OCI-LY1 (cell line): ENCODE measurements around the gene GHITM.

ENCODE experiments used
- H2AFZ ChIP-seq: fragments of 200-600 bp; sonication (generic), shearing (Covaris generic); 2 replicates; pipeline ENCODE4 v1.6.0; 2014; ENCODE audit warnings: antibody characterized with exemption, mild to moderate bottlenecking, low read length
- H3F3A ChIP-seq: fragments of 200-600 bp; sonication (generic), shearing (Covaris generic); 2 replicates; pipeline ENCODE4 v1.6.0; 2014; ENCODE audit warnings: mild to moderate bottlenecking, antibody characterized with exemption, low read length, moderate library complexity; ENCODE audit not compliant: insufficient read depth
- H3K27ac ChIP-seq: fragments of 200-600 bp; sonication (generic); 2 replicates; pipeline ENCODE4 v1.5.1; 2014; ENCODE audit warnings: low read length, mixed run types, mild to moderate bottlenecking, low read depth; ENCODE audit not compliant: poor library complexity, severe bottlenecking
- H3K27me3 ChIP-seq: fragments of 200-600 bp; sonication (generic); 2 replicates; pipeline ENCODE4 v1.6.0; 2014; ENCODE audit warnings: antibody characterized with exemption, mild to moderate bottlenecking, low read length, moderate library complexity; ENCODE audit not compliant: insufficient read depth
- H3K36me3 ChIP-seq: fragments of 200-600 bp; sonication (generic); 2 replicates; pipeline ENCODE4 v1.6.1; 2014; ENCODE audit warnings: mild to moderate bottlenecking, antibody characterized with exemption, low read length, moderate library complexity, mixed read lengths; ENCODE audit not compliant: insufficient read depth
- H3K4me1 ChIP-seq: fragments of 200-600 bp; sonication (generic); 2 replicates; pipeline ENCODE4 v1.5.1; 2014; ENCODE audit warnings: mild to moderate bottlenecking, low read length, moderate library complexity; ENCODE audit not compliant: insufficient read depth, severe bottlenecking
- H3K4me2 ChIP-seq: fragments of 200-600 bp; sonication (generic), shearing (Covaris generic); 2 replicates; pipeline ENCODE4 v1.6.1; 2014; ENCODE audit warnings: low read length
- H3K4me3 ChIP-seq: fragments of 200-600 bp; sonication (generic); 2 replicates; pipeline ENCODE4 v1.5.1; 2014; ENCODE audit warnings: low read length, low read depth, mild to moderate bottlenecking, mixed read lengths; ENCODE audit not compliant: poor library complexity, severe bottlenecking
- H3K79me2 ChIP-seq: fragments of 200-600 bp; shearing (Covaris generic); 2 replicates; pipeline ENCODE4 v1.6.1; 2016; ENCODE audit warnings: mixed run types, low read length, mixed read lengths; ENCODE audit not compliant: insufficient read depth
- H3K9ac ChIP-seq: fragments of 200-600 bp; sonication (generic), shearing (Covaris generic); 2 replicates; pipeline ENCODE4 v1.6.1; 2014; ENCODE audit warnings: mild to moderate bottlenecking, low read length, mixed read lengths
- H3K9me2 ChIP-seq: fragments of 200-600 bp; sonication (generic), shearing (Covaris generic); 2 replicates; pipeline ENCODE4 v1.6.1; 2014; ENCODE audit warnings: low read depth, mild to moderate bottlenecking, low read length, mixed read lengths
- H3K9me3 ChIP-seq: fragments of 200-600 bp; shearing (Covaris generic); 2 replicates; pipeline ENCODE4 v1.6.1; 2014; ENCODE audit warnings: low read length, mixed read lengths
- H4K20me1 ChIP-seq: fragments of 200-600 bp; sonication (generic), shearing (Covaris generic); 2 replicates; pipeline ENCODE4 v1.6.0; 2016; ENCODE audit warnings: mild to moderate bottlenecking, low read length; ENCODE audit not compliant: insufficient read depth
- EZH2 ChIP-seq: fragments of 200-600 bp; sonication (generic), shearing (Covaris generic); IDR thresholded peaks from 2 replicates; pipeline ENCODE4 v1.8.0; 2017; ENCODE audit warnings: borderline replicate concordance, mixed run types, mild to moderate bottlenecking, antibody characterized with exemption, low read length, moderate library complexity, mixed read lengths
- TF ChIP-seq, protein P1 (sequence below): fragments of 200-600 bp; sonication (generic), shearing (Covaris generic); IDR thresholded peaks from 2 replicates; pipeline ENCODE4 v1.5.1; 2017; ENCODE audit warnings: mild to moderate bottlenecking, antibody characterized with exemption, low read length, moderate library complexity, mixed read lengths

The GHITM gene

DNA sequence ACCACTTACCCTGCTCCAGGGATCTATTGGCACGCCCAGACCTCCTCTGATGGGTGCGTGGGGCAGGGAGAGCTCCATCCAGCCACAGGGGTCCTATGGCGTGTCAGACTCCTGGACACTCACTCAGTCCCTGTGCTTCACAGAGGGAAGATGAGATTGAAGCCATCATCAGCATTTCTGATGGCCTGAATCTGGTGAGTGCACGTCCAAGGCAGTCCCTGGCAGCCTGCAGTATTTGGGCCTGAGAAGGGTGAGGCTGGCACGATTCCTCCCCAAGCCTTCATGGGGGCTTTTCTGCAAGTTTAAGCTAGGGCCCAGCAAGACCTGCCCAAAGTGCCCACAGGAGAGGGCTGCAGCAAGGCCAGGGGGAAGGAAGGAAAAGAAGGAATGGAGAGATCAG is 58.3 kb downstream of the GHITM start:
- Histone ChIP-seq H4K20me1 (no peaks in the 10 kb centered on the region), H3K27ac (no peak overlapping the region), H3K9me2 (no peaks in the 10 kb centered on the region), H3K9ac (no peak overlapping the region), H3K4me3 (no peak overlapping the region), H3K79me2 (no peaks in the 10 kb centered on the region), H3K4me2 (no peak overlapping the region), H3K9me3 (no peaks in the 10 kb centered on the region), H3K4me1 (peaks cover 6% of the 10 kb centered on the region), H3K27me3 (0 out of 2 replicates have a peak, but pooled peaks cover 10% of the 10 kb centered on the region), H2AFZ (no peak overlapping the region), H3K36me3 (no peaks in the 10 kb centered on the region), H3F3A (no peaks in the 10 kb centered on the region)
- TF ChIP-seq EZH2 = no peak

DNA sequence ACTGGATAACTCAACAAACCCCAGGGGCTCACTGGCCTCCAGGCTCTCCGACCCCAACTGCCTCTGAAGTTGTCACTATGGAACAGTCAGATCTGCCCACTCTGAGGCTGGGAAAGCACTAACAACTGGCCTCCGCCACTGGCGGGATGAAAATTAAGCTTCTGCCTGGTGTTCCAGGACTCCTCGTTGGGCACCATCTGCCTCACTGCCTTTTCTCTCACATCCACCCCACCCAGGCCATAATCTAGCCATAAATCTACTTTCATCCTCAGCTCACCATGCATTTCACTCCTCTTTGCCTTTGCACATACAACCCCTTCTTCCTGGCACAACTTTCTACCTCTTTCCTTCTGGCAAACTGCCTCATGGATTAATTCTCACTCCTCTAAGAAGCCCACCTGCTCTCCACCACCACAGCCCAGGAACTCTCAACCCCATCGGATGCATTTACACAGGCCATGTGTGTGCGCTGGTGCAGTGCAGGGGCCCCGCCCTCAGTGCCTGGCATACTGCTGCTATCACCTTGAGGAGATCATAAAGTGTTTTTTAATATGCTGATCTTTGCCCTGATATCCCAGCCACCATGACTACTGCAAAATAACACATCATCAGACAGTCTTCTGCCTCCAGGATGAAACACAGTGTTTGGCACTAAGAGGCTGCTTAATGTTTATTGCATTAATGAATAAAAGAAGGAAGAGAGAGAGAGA is 59.1 kb downstream of the GHITM start:
- no peak overlapping the region for H3K4me2 ChIP-seq
- no peak overlapping the region for H3K4me3 ChIP-seq
- no peak overlapping the region for H3K27ac ChIP-seq
- H4K20me1 ChIP-seq = no peaks in the 10 kb centered on the region
- H3K9me3 ChIP-seq = no peaks in the 10 kb centered on the region
- H3K9me2 ChIP-seq = no peaks in the 10 kb centered on the region
- no peaks in the 10 kb centered on the region for H3K79me2 ChIP-seq
- 0 out of 2 replicates have a peak, but pooled peaks cover 10% of the 10 kb centered on the region for H3K27me3 ChIP-seq
- peaks cover 6% of the 10 kb centered on the region for H3K4me1 ChIP-seq
- H2AFZ ChIP-seq = no peak overlapping the region
- no peak overlapping the region for H3K9ac ChIP-seq
- TF ChIP-seq, protein P1, sequence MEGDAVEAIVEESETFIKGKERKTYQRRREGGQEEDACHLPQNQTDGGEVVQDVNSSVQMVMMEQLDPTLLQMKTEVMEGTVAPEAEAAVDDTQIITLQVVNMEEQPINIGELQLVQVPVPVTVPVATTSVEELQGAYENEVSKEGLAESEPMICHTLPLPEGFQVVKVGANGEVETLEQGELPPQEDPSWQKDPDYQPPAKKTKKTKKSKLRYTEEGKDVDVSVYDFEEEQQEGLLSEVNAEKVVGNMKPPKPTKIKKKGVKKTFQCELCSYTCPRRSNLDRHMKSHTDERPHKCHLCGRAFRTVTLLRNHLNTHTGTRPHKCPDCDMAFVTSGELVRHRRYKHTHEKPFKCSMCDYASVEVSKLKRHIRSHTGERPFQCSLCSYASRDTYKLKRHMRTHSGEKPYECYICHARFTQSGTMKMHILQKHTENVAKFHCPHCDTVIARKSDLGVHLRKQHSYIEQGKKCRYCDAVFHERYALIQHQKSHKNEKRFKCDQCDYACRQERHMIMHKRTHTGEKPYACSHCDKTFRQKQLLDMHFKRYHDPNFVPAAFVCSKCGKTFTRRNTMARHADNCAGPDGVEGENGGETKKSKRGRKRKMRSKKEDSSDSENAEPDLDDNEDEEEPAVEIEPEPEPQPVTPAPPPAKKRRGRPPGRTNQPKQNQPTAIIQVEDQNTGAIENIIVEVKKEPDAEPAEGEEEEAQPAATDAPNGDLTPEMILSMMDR = no peak
- no peak for TF ChIP-seq EZH2
- no peaks in the 10 kb centered on the region for H3K36me3 ChIP-seq
- H3F3A ChIP-seq = no peaks in the 10 kb centered on the region

DNA sequence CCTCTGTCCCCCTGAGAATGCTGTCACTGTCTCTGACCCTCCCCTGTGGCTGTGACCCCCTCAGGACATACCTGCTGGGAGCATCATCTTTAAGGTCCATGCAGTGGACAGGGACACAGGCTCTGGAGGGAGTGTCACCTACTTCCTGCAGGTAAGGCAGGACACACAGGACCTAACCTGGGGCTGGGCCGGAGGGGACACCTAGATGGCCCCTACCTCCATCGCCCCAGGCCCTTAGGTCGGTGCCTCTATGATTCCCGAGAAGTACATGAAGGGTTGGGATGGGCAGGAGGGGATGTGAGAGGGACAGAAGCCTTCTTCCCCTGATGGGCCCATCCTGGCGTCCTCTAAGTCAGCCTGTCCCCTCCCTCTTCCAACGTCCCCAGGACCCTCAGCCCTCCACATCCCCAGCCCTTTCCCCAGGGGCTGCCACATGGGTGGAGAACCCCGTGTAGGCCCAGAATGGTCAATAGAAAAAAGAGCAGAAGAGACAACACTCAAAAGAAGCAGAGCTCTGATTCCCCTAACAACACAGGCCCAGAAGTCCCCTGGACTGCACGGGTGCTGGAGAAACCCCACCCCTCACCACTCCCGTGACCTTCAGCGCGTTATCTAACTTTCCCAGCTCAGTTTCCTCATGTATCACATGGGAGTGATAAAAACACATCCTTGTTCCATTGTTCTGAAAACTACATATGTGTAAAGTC is 61.4 kb downstream of the GHITM start:
- H3K9me2 ChIP-seq = no peaks in the 10 kb centered on the region
- no peaks in the 10 kb centered on the region for H3F3A ChIP-seq
- no peak for TF ChIP-seq EZH2
- TF ChIP-seq, protein P1 = no peak
- H3K27ac ChIP-seq = no peak overlapping the region
- no peak overlapping the region for H3K4me2 ChIP-seq
- H3K4me3 ChIP-seq = no peak overlapping the region
- no peaks in the 10 kb centered on the region for H3K36me3 ChIP-seq
- H2AFZ ChIP-seq = no peak overlapping the region
- no peak overlapping the region for H3K9ac ChIP-seq
- no peaks in the 10 kb centered on the region for H3K9me3 ChIP-seq
- no peaks in the 10 kb centered on the region for H3K79me2 ChIP-seq
- H3K27me3 ChIP-seq = 0 out of 2 replicates have a peak, but pooled peaks cover 4% of the 10 kb centered on the region
- H3K4me1 ChIP-seq = no peaks in the 10 kb centered on the region
- H4K20me1 ChIP-seq = no peaks in the 10 kb centered on the region

DNA sequence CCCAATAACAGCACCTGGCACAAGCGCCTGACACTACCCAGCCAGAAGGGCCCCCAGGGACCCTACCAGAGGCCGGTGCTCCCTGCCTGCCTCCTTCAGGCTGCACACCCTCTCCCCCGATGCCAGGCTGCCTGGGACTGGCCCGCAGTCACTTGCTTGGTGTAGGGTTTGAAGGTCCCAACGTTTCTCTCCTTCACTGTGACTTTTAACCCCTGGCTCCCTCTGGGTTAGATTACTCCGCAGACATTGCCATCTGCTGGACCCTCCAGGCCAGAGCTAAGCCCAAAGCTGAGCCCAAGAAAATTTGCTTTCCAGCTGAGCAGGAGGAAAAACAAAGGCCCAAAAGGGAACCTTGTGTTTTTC is 61.9 kb downstream of the GHITM start:
- TF ChIP-seq EZH2 = no peak
- TF ChIP-seq, protein P1 = peak; percentile 44; the same call in 1 of the 2 replicates
- H3K27me3 ChIP-seq = 0 out of 2 replicates have a peak, but pooled peaks cover 4% of the 10 kb centered on the region
- H3F3A ChIP-seq = no peaks in the 10 kb centered on the region
- no peak overlapping the region for H2AFZ ChIP-seq
- H3K36me3 ChIP-seq = no peaks in the 10 kb centered on the region
- no peak overlapping the region for H3K4me3 ChIP-seq
- no peaks in the 10 kb centered on the region for H3K4me1 ChIP-seq
- no peaks in the 10 kb centered on the region for H3K79me2 ChIP-seq
- no peak overlapping the region for H3K27ac ChIP-seq
- H3K4me2 ChIP-seq = no peak overlapping the region
- no peaks in the 10 kb centered on the region for H4K20me1 ChIP-seq
- H3K9ac ChIP-seq = no peak overlapping the region
- no peaks in the 10 kb centered on the region for H3K9me3 ChIP-seq
- H3K9me2 ChIP-seq = no peaks in the 10 kb centered on the region
